B cell (primary cell): ENCODE data around the gene NBEAL2. TPM values are rescaled to one million over a fixed set of nuclear protein-coding genes. Genes with fewer than 3 reads are reported as not detected.

Experiments
- ATAC-seq: fragments of 200-7000 bp; cut with Tn5 transposase; one replicate; pipeline ENCODE4 v1.10.0; 2021; ENCODE audit warnings: low read depth, mild to moderate bottlenecking, moderate number of reproducible peaks, moderate library complexity
- CTCF ChIA-PET: fragments of 350-600 bp; sonication (Branson Sonifier 250); formaldehyde crosslinking; loops from one replicate; lab custom pipeline; 2021; ENCODE audit warnings: antibody characterized with exemption, inconsistent platforms; lab: Charles Lee
- POLR2A ChIA-PET: fragments of 350-600 bp; sonication (Branson Sonifier 250); formaldehyde crosslinking; loops from one replicate; lab custom pipeline; 2021; ENCODE audit warnings: antibody characterized with exemption; lab: Charles Lee
- DNase-seq: peaks from one replicate; pipeline ENCODE4 v3.0.0; 2013
- H2AFZ ChIP-seq: 2 replicates; pipeline ENCODE4 v1.6.1; 2012; ENCODE audit warnings: mild to moderate bottlenecking, low read depth, low read length; ENCODE audit not compliant: insufficient read depth, poor library complexity, severe bottlenecking
- H3K27ac ChIP-seq, 2 donors: 1 replicate in 1 of 2; 2 replicates in 1 of 2; pipeline ENCODE4 v1.5.1; 2012 to 2013; ENCODE audit warnings: low read length in 2 of 2, mild to moderate bottlenecking in 2 of 2, moderate library complexity in 1 of 2
- H3K27me3 ChIP-seq, 4 experiments: fragments of 200-600 bp in 1 of 4; sonication (generic) in 1 of 4; replicated peaks in 1 of 4; 1 replicate in 2 of 4; 2 replicates in 2 of 4; pipeline versions ENCODE4 v1.6.1 to v1.7.0; 2013 to 2016; ENCODE audit warnings: low read length in 3 of 4, mild to moderate bottlenecking in 2 of 4, mixed read lengths in 1 of 4, moderate library complexity in 1 of 4; ENCODE audit not compliant: insufficient read depth in 4 of 4, control insufficient read depth in 3 of 4; ENCODE audit errors: control extremely low read depth in 1 of 4
- H3K36me3 ChIP-seq, 2 experiments: replicated peaks in 1 of 2; 1 replicate in 1 of 2; 2 replicates in 1 of 2; pipeline versions ENCODE4 v1.6.1 to v1.7.1; 2013; ENCODE audit warnings: low read length in 1 of 2; ENCODE audit not compliant: insufficient read depth in 2 of 2, control insufficient read depth in 1 of 2; ENCODE audit errors: control extremely low read depth in 1 of 2, extremely low read depth in 1 of 2
- H3K4me1 ChIP-seq, 2 donors: fragments of 200-600 bp in 1 of 2; sonication (generic) in 1 of 2; 1 replicate in 1 of 2; 2 replicates in 1 of 2; pipeline versions ENCODE4 v1.5.1 to v1.6.1; 2013 to 2017; ENCODE audit warnings: low read length in 2 of 2; ENCODE audit not compliant: control insufficient read depth in 2 of 2, insufficient read depth in 2 of 2
- H3K4me2 ChIP-seq: replicated peaks from 2 replicates; pipeline ENCODE3; 2012; ENCODE audit warnings: mild to moderate bottlenecking, low read depth, low read length; ENCODE audit not compliant: poor library complexity, severe bottlenecking
- H3K4me3 ChIP-seq, 5 experiments: fragments of 200-600 bp in 1 of 5; sonication (generic) in 1 of 5; 1 replicate in 3 of 5; 2 replicates in 2 of 5; pipeline versions ENCODE4 v1.5.1 to v1.7.0; 2011 to 2016; ENCODE audit warnings: low read length in 4 of 5, mild to moderate bottlenecking in 4 of 5, low read depth in 2 of 5, control low read depth in 1 of 5, moderate library complexity in 1 of 5; ENCODE audit not compliant: insufficient read depth in 1 of 5; ENCODE audit errors: control extremely low read depth in 1 of 5, extremely low read depth in 1 of 5
- H3K79me2 ChIP-seq: fragments of 200-600 bp; sonication (generic); one replicate; pipeline ENCODE4 v1.6.0; 2016; ENCODE audit warnings: low read length; ENCODE audit not compliant: control insufficient read depth, insufficient read depth
- H3K9ac ChIP-seq: fragments of 200-600 bp; sonication (generic); 2 replicates; pipeline ENCODE4 v1.6.1; 2017; ENCODE audit warnings: mild to moderate bottlenecking, low read length, moderate library complexity
- H3K9me3 ChIP-seq, 3 donors: one replicate each; pipeline versions ENCODE4 v1.6.1 to v1.7.1; 2013; ENCODE audit warnings: low read length in 2 of 3; ENCODE audit not compliant: control insufficient read depth in 2 of 3, insufficient read depth in 1 of 3; ENCODE audit errors: control extremely low read depth in 1 of 3
- H4K20me1 ChIP-seq: 2 replicates; pipeline ENCODE4 v1.6.0; 2012; ENCODE audit warnings: mild to moderate bottlenecking, low read length; ENCODE audit not compliant: insufficient read depth, control insufficient read depth, poor library complexity, severe bottlenecking
- H3K27ac Mint-ChIP-seq: one replicate; pipeline ENCODE4 v1.8.0; 2021; ENCODE audit warnings: mixed read lengths
- H3K27me3 Mint-ChIP-seq: one replicate; pipeline ENCODE4 v1.8.0; 2021; ENCODE audit warnings: mixed read lengths
- H3K4me1 Mint-ChIP-seq: one replicate; pipeline ENCODE4 v1.8.0; 2021; ENCODE audit warnings: mixed read lengths
- H3K4me3 Mint-ChIP-seq: one replicate; pipeline ENCODE4 v1.8.0; 2021; ENCODE audit warnings: mixed read lengths
- H3K9me3 Mint-ChIP-seq: one replicate; pipeline ENCODE4 v1.8.0; 2022; ENCODE audit warnings: mixed read lengths; ENCODE audit not compliant: insufficient read depth
- CTCF ChIP-seq: fragments of 200-600 bp; IDR thresholded peaks from one replicate; pipeline ENCODE4 v1.8.0; 2022; ENCODE audit warnings: antibody characterized with exemption, mild to moderate bottlenecking
- EZH2 ChIP-seq: IDR thresholded peaks from 2 replicates; pipeline ENCODE4 v1.6.1; 2012; ENCODE audit warnings: borderline replicate concordance, low read depth, mild to moderate bottlenecking, moderate library complexity, low read length; ENCODE audit not compliant: insufficient read depth, poor library complexity, severe bottlenecking
- WGBS: methylation state at CpG from one replicate; pipeline ENCODE4 v1.1.5; 2013; ENCODE audit warnings: missing lambda C conversion rate; ENCODE audit not compliant: insufficient coverage; 5-methylcytosine and 5-hydroxymethylcytosine counted together
- intact Hi-C: fragments of 100-400 bp; cut with micrococcal nuclease; formaldehyde crosslinking; loops from one replicate; pipeline ENCODE4 v1.10.0; 2022
- polyA plus RNA-seq: library from polyadenylated mRNA; depleted of rRNA; stranded (reverse); fragments of >200 nt; gene quantifications from 2 replicates; pipeline ENCODE4 v1.2.3, GENCODE V29; 2012
- total RNA-seq, 2 donors: library from RNA; stranded (reverse); fragments of 120-200 nt in 1 of 2; gene quantifications; 1 replicate in 1 of 2; 2 replicates in 1 of 2; pipeline versions ENCODE4 v1.2.3 to v1.2.4, GENCODE V29; 2013 to 2022

Gene NBEAL2
- total and polyA plus RNA-seq, 2 donors (not counting 1 experiment from before 2014, with no cell fraction given), result 63.8 to 155 TPM

GRCh38 chr3:46932455-46933225 is 46.8 kb upstream of the NBEAL2 start:
- Histone ChIP-seq H3K79me2 (peaks cover 81% of the 10 kb centered on the region), H3K36me3 (peaks cover 1 to 36% of the 10 kb centered on the region in 2 experiments), H3K4me3 (no peak overlapping the region), H3K4me2 (peak overlapping the region; percentile 68), H4K20me1 (peaks cover 25% of the 10 kb centered on the region), H3K4me1 (peaks cover 69 to 95% of the 10 kb centered on the region in 2 donors), H3K27me3 (no peaks in the 10 kb centered on the region), H3K27ac (peak overlapping the region; percentile 85 to 92), H3K9ac (peak overlapping the region; percentile 8), H2AFZ (no peak overlapping the region), H3K9me3 (peaks cover 2 to 9% (median 7%) of the 10 kb centered on the region in 3 donors)
- Mint-ChIP-seq H3K4me1 (peaks cover 83% of the 10 kb centered on the region), H3K4me3 (peak overlapping the region; percentile 76), H3K9me3 (peaks cover 3% of the 10 kb centered on the region), H3K27me3 (no peaks in the 10 kb centered on the region), H3K27ac (peak overlapping the region; percentile 94)
- ChIA-PET CTCF (interaction anchor here (1.1 to 13.6 kb wide), 4 partner anchors 11 to 62 kb away, joined by 3 to 146 read pairs (median 13); partner anchors contain the start of gene CCDC12), POLR2A (interaction anchor here (0.6 to 1.3 kb wide), 3 partner anchors 9 to 50 kb away, joined by 3 to 4 read pairs (median 3); no protein-coding TSS in a partner anchor)
- DNase-seq (no peak), ATAC-seq (no peak)
- TF ChIP-seq CTCF (no peak), EZH2 (no peak)
- WGBS, result 51% methylated on average over 6 of the region's 7 CpGs
- intact Hi-C loops, result no loop called here

- Mint-ChIP-seq H3K4me1 (peaks cover 83% of the 10 kb centered on the region), H3K4me3 (no peak overlapping the region), H3K27me3 (no peaks in the 10 kb centered on the region), H3K27ac (peak overlapping the region; percentile 94), H3K9me3 (peaks cover 3% of the 10 kb centered on the region)
- 80% methylated on average over 6 of the region's 6 CpGs for WGBS
- Histone ChIP-seq H3K36me3 (peaks cover 1 to 42% of the 10 kb centered on the region in 2 experiments), H3K27me3 (no peaks in the 10 kb centered on the region), H4K20me1 (peaks cover 31% of the 10 kb centered on the region), H3K9me3 (peaks cover 2 to 9% (median 7%) of the 10 kb centered on the region in 3 donors), H2AFZ (no peak overlapping the region), H3K9ac (peak overlapping the region; percentile 8), H3K4me1 (peaks cover 69 to 95% of the 10 kb centered on the region in 2 donors), H3K4me3 (no peak overlapping the region), H3K4me2 (peak overlapping the region; percentile 68), H3K79me2 (peaks cover 87% of the 10 kb centered on the region), H3K27ac (peak overlapping the region; percentile 85 to 92)
- DNase-seq, result no peak
- POLR2A ChIA-PET, result interaction anchor here (0.6 to 1.3 kb wide), 3 partner anchors 10 to 50 kb away, joined by 3 to 4 read pairs (median 3); no protein-coding TSS in a partner anchor
- ATAC-seq, result no peak
- intact Hi-C loops, result no loop called here
- TF ChIP-seq EZH2 (no peak), CTCF (no peak)
- CTCF ChIA-PET, result interaction anchor here (0.7 to 13.6 kb wide), 5 partner anchors 11 to 488 kb away, joined by 3 to 146 read pairs (median 4); partner anchors contain the start of gene CCDC12
Measured at GRCh38 chr3:46933261-46933660, 46.2 kb upstream of the NBEAL2 start.
